HepG2 (cell line): ENCODE data around the gene TSGA10. TPM values are rescaled to one million over a fixed set of nuclear protein-coding genes. Genes with fewer than 3 reads are reported as not detected.
A peak's percentile ranks its signal among the peaks of the same experiment; 100 is the strongest.

ENCODE experiments used
- ATAC-seq: fragments of 200-7000 bp; cut with Tn5 transposase; 3 replicates; pipeline ENCODE4 v1.9.1; 2020; ENCODE audit warnings: mild to moderate bottlenecking, moderate library complexity
- BruUV-seq: library from RNA; stranded (reverse); fragments of 400-500 nt; replicated peaks from 2 replicates; lab custom pipeline; 2021; lab: Mats Ljungman, UMichigan
- CTCF ChIA-PET: fragments of 300-600 bp; formaldehyde crosslinking; extraction: SDS; loops from one replicate; lab custom pipeline; 2021; ENCODE audit warnings: low total read pairs, inconsistent platforms, low intra/inter-chr PET ratio; lab: Yijun Ruan, JAX
- POLR2A ChIA-PET: fragments of 350-600 bp; sonication (Branson Sonifier 250); formaldehyde crosslinking; loops from one replicate; lab custom pipeline; 2020; ENCODE audit warnings: antibody characterized with exemption, inconsistent platforms; lab: Yijun Ruan, JAX
- DNase-seq: peaks from one replicate; pipeline ENCODE4 v3.0.0-alpha.2; 2015; ENCODE audit warnings: low spot score
- FAIRE-seq: peaks from 3 replicates; lab custom pipeline; 2011; peaks lifted over from hg19 to GRCh38; lab: Jason Lieb, UNC
- H2AFZ ChIP-seq: one replicate; pipeline ENCODE4 v1.6.1; 2011; ENCODE audit warnings: low read length, inconsistent platforms
- H3K27ac ChIP-seq: fragments of 300-600 bp; 3 replicates; pipeline ENCODE4 v1.8.0; 2011; ENCODE audit warnings: mixed run types, mild to moderate bottlenecking, mixed read lengths, low read length, inconsistent platforms; ENCODE audit not compliant: insufficient read depth; ENCODE audit errors: extremely low read length
- H3K27me3 ChIP-seq, 2 experiments: fragments of 200-600 bp in 1 of 2; 2 replicates in 1 of 2; 3 replicates in 1 of 2; pipeline versions ENCODE4 v1.6.0 to v1.8.0; 2011; ENCODE audit warnings: low read length in 2 of 2, mild to moderate bottlenecking in 2 of 2, moderate library complexity in 2 of 2, inconsistent platforms in 1 of 2; ENCODE audit not compliant: insufficient read depth in 2 of 2, control insufficient read depth in 1 of 2
- H3K36me3 ChIP-seq, 2 experiments: fragments of 200-600 bp in 1 of 2; replicated peaks in 1 of 2; 2 replicates in 1 of 2; 3 replicates in 1 of 2; pipeline versions ENCODE4 v1.5.1 to v1.8.0; 2011; ENCODE audit warnings: low read length in 2 of 2, inconsistent platforms in 1 of 2; ENCODE audit not compliant: insufficient read depth in 2 of 2, control insufficient read depth in 1 of 2
- H3K4me1 ChIP-seq: 2 replicates; pipeline ENCODE4 v1.5.1; 2012; ENCODE audit warnings: low read length, inconsistent platforms; ENCODE audit not compliant: insufficient read depth
- H3K4me2 ChIP-seq: 2 replicates; pipeline ENCODE4 v1.6.0; 2011; ENCODE audit warnings: low read depth, low read length, inconsistent platforms
- H3K4me3 ChIP-seq, 3 experiments: fragments of 200-600 bp in 1 of 3; sonication (generic), shearing (Covaris generic) in 1 of 3; replicated peaks in 1 of 3; 2 replicates each; pipeline ENCODE4 v1.5.1; 2011 to 2016; ENCODE audit warnings: low read length in 3 of 3, inconsistent platforms in 2 of 3, low read depth in 2 of 3, mild to moderate bottlenecking in 2 of 3, control low read depth in 1 of 3, mixed read lengths in 1 of 3; ENCODE audit not compliant: insufficient read depth in 1 of 3
- H3K79me2 ChIP-seq: one replicate; pipeline ENCODE4 v1.6.1; 2011; ENCODE audit warnings: low read length, inconsistent platforms; ENCODE audit not compliant: insufficient read depth
- H3K9ac ChIP-seq: 2 replicates; pipeline ENCODE4 v1.6.0; 2011; ENCODE audit warnings: mild to moderate bottlenecking, low read depth, low read length, inconsistent platforms; ENCODE audit not compliant: insufficient read depth
- H3K9me3 ChIP-seq: 2 replicates; pipeline ENCODE4 v1.5.1; 2012; ENCODE audit warnings: mild to moderate bottlenecking, low read length
- H4K20me1 ChIP-seq: 2 replicates; pipeline ENCODE4 v1.6.0; 2011; ENCODE audit warnings: inconsistent platforms, mild to moderate bottlenecking, low read length, moderate library complexity; ENCODE audit not compliant: insufficient read depth
- ETS1 ChIP-seq: sonication (generic); formaldehyde crosslinking; IDR thresholded peaks from 2 replicates; pipeline ENCODE4 v1.4.0; 2020; ENCODE audit warnings: missing genetic modification reagents
- SAFB2 ChIP-seq: sonication (generic); formaldehyde crosslinking; IDR thresholded peaks from 2 replicates; pipeline ENCODE4 v1.5.1; 2020; ENCODE audit warnings: missing genetic modification reagents, low read depth, mild to moderate bottlenecking, borderline replicate concordance
- SMYD3 ChIP-seq: sonication (generic); formaldehyde crosslinking; IDR thresholded peaks from 2 replicates; pipeline ENCODE4 v1.8.1; 2023; ENCODE audit warnings: mild to moderate bottlenecking, missing genetic modification reagents
- ZBTB40 ChIP-seq, 2 experiments: fragments of 450-650 bp in 1 of 2; sonication (generic) in 1 of 2; formaldehyde crosslinking in 1 of 2; IDR thresholded peaks; 2 replicates each; pipeline versions ENCODE4 v1.6.1 to v1.8.0; 2016 to 2022; ENCODE audit warnings: antibody characterized with exemption in 1 of 2, mild to moderate bottlenecking in 1 of 2, missing genetic modification reagents in 1 of 2
- WGBS: methylation state at CpG from one replicate; pipeline ENCODE4 v1.1.6; 2017; ENCODE audit warnings: low lambda C conversion rate; 5-methylcytosine and 5-hydroxymethylcytosine counted together
- in situ Hi-C: cut with HindIII; loops from 2 replicates; pipeline ENCODE4 v1.10.0; 2017; ENCODE audit warnings: low pct_unique_long_range_greater_than_20kb; ENCODE audit not compliant: extremely low pct_ligation_motif_present
- intact Hi-C: fragments of 100-400 bp; cut with micrococcal nuclease; formaldehyde crosslinking; loops from one replicate; pipeline ENCODE4 v1.10.0; 2022; ENCODE audit not compliant: unreplicated experiment
- polyA plus RNA-seq, 8 experiments: library from polyadenylated mRNA; depleted of rRNA in 3 of 8; stranded (reverse) in 7 of 8; unstranded in 1 of 8; fragments of >200 nt; fragmentation: Illumina TruSeq in 4 of 8; extraction: Trizol in 4 of 8; gene quantifications; 2 replicates each; pipeline versions ENCODE4 v1.2.1 to v1.2.3, GENCODE V29; 2011 to 2016; ENCODE audit warnings: low read depth in 4 of 8, missing spikeins in 1 of 8, mixed read lengths in 1 of 8; ENCODE audit not compliant: insufficient read depth in 1 of 8
- total RNA-seq, 5 experiments: library from RNA; depleted of rRNA; stranded (reverse); fragments of >200 nt; fragmentation: Illumina TruSeq; extraction: Trizol; gene quantifications; 2 replicates each; pipeline ENCODE4 v1.2.3, GENCODE V29; 2016; ENCODE audit warnings: low read depth in 1 of 5
- TF ChIP-seq, protein P1 (sequence below): IDR thresholded peaks from 2 replicates; pipeline ENCODE4 v1.6.1; 2016; ENCODE audit warnings: low read depth, control low read depth

Gene TSGA10
- total and polyA plus RNA-seq, 2 of the 13 experiments (the other 11 are each of a cell fraction or from before 2014, with no cell fraction given) = 4.7 to 13.1 TPM

GRCh38 chr2:99180755-99181623 lies 26.2 kb upstream of the TSGA10 start, which contains the start of the genes MITD1 and MRPL30:
TSS of gene MITD1 (minus strand) at chr2:99181058. CDS start at chr2:99180981, 77 bp downstream.
TSS of gene MRPL30 (plus strand) at chr2:99181184. CDS start at chr2:99186204, 5,020 bp downstream.
- Histone ChIP-seq H3K27ac (peak within 1 kb of the TSS; percentile 83), H3K79me2 (peaks cover 61% of the 10 kb centered on the region), H3K4me2 (peak within 1 kb of the TSS; percentile 83), H3K4me3 (peak within 1 kb of the TSS; percentile 68 to 84 (median 84)), H2AFZ (peak within 1 kb of the TSS; percentile 66), H3K36me3 (no peaks in the 10 kb centered on the region), H4K20me1 (no peaks in the 10 kb centered on the region), H3K4me1 (peaks cover 46% of the 10 kb centered on the region), H3K27me3 (no peaks in the 10 kb centered on the region; a peak in 1 of 5 replicates), H3K9ac (peak within 1 kb of the TSS; percentile 82), H3K9me3 (no peaks in the 10 kb centered on the region)
- ChIA-PET POLR2A (interaction anchor here (0.6 to 3.4 kb wide), 12 partner anchors 9 to 310 kb away, joined by 3 to 103 read pairs (median 4); partner anchors contain the start of genes C2orf15, EIF5B, LIPT1 and TSGA10), CTCF (no interaction called here)
- intact Hi-C loops = loop anchor here (1.0 to 10.0 kb wide), 6 partner anchors 26 to 314 kb away; partner anchors contain the start of genes C2orf15, LIPT1, REV1 and TSGA10
- DNase-seq (peak; percentile 97), FAIRE-seq (peak; percentile 78), ATAC-seq (peak; percentile 91)
- in situ Hi-C loops = loop anchor here (5.0 kb wide), 1 partner anchor 156 kb away; the partner anchor contains the start of genes EIF5B and TXNDC9
- under 1% methylated on average over 36 of the region's 39 CpGs for WGBS
- TSS peak; percentile 82 for BruUV-seq
- TF ChIP-seq SAFB2 (peak; percentile 82; the same call in 1 of the 2 replicates), ETS1 (CRISPR knock-in tag) (peak; percentile 78; the same call in 1 of the 2 replicates), ZBTB40 (IDR thresholded peaks at IDR 0.05) (peak; percentile 90), ZBTB40 (CRISPR knock-in tag; IDR thresholded peaks at IDR 0.05) (peak; percentile 84), SMYD3 (peak; percentile 71)
- TF ChIP-seq, protein P1, sequence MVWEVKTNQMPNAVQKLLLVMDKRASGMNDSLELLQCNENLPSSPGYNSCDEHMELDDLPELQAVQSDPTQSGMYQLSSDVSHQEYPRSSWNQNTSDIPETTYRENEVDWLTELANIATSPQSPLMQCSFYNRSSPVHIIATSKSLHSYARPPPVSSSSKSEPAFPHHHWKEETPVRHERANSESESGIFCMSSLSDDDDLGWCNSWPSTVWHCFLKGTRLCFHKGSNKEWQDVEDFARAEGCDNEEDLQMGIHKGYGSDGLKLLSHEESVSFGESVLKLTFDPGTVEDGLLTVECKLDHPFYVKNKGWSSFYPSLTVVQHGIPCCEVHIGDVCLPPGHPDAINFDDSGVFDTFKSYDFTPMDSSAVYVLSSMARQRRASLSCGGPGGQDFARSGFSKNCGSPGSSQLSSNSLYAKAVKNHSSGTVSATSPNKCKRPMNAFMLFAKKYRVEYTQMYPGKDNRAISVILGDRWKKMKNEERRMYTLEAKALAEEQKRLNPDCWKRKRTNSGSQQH (CRISPR knock-in tag) = peak; percentile 98
